H1 (cell line): ENCODE results near the gene UBA6. TPM values are rescaled to one million over a fixed set of nuclear protein-coding genes. Genes with fewer than 3 reads are reported as not detected.

Experiments used
- CTCF ChIA-PET: fragments of 300-600 bp; sonication (Branson Sonifier 250); formaldehyde crosslinking; loops from one replicate; lab custom pipeline; 2021; ENCODE audit not compliant: partially characterized antibody; lab: Charles Lee
- POLR2A ChIA-PET: fragments of 300-600 bp; sonication (Branson Sonifier 250); formaldehyde crosslinking; loops from one replicate; lab custom pipeline; 2021; ENCODE audit warnings: inconsistent platforms; ENCODE audit not compliant: partially characterized antibody; lab: Charles Lee
- DNase-seq, 2 experiments: peaks; one replicate each; pipeline versions ENCODE4 v3.0.0 to v3.0.0-alpha.2; 2010 to 2022; ENCODE audit warnings: low spot score in 2 of 2, low read depth in 1 of 2, mixed read lengths in 1 of 2
- FAIRE-seq: peaks from 2 replicates; lab custom pipeline; 2011; peaks lifted over from hg19 to GRCh38; lab: Jason Lieb, UNC
- H2AFZ ChIP-seq: 2 replicates; pipeline ENCODE4 v1.8.1; 2012; ENCODE audit warnings: low read length, inconsistent platforms
- H2AK5ac ChIP-seq: 2 replicates; pipeline ENCODE4 v1.6.1; 2013; ENCODE audit warnings: low read depth, low read length
- H2BK120ac ChIP-seq: replicated peaks from 2 replicates; pipeline ENCODE3; 2013; ENCODE audit warnings: low read depth, low read length, inconsistent platforms
- H2BK12ac ChIP-seq: 2 replicates; pipeline ENCODE4 v1.6.1; 2013; ENCODE audit warnings: low read depth, low read length
- H2BK15ac ChIP-seq: 2 replicates; pipeline ENCODE4 v1.6.1; 2013; ENCODE audit warnings: low read length
- H2BK20ac ChIP-seq: 2 replicates; pipeline ENCODE4 v1.6.1; 2013; ENCODE audit warnings: low read length
- H2BK5ac ChIP-seq: 2 replicates; pipeline ENCODE4 v1.6.1; 2013; ENCODE audit warnings: low read depth, low read length
- H3K14ac ChIP-seq: 2 replicates; pipeline ENCODE4 v1.6.1; 2013; ENCODE audit warnings: inconsistent platforms; ENCODE audit not compliant: insufficient read length
- H3K18ac ChIP-seq: 2 replicates; pipeline ENCODE4 v1.6.1; 2013; ENCODE audit warnings: low read length; ENCODE audit errors: extremely low read depth
- H3K23ac ChIP-seq: 2 replicates; pipeline ENCODE4 v1.6.1; 2013; ENCODE audit warnings: inconsistent platforms; ENCODE audit not compliant: insufficient read length
- H3K23me2 ChIP-seq: 2 replicates; pipeline ENCODE4 v1.6.1; 2013; ENCODE audit warnings: low read depth, low read length
- H3K27ac ChIP-seq: 2 replicates; pipeline ENCODE4 v1.6.1; 2011; ENCODE audit warnings: low read depth, low read length, inconsistent platforms
- H3K27me3 ChIP-seq, 4 experiments: replicated peaks in 1 of 4; 1 replicate in 1 of 4; 2 replicates in 3 of 4; pipeline versions ENCODE4 v1.6.1 to v1.8.1; 2011 to 2013; ENCODE audit warnings: low read length in 3 of 4, mild to moderate bottlenecking in 3 of 4, inconsistent platforms in 2 of 4, mixed read lengths in 2 of 4, moderate library complexity in 1 of 4; ENCODE audit not compliant: control insufficient read depth in 3 of 4, insufficient read depth in 3 of 4; ENCODE audit errors: extremely low read depth in 1 of 4
- H3K36me3 ChIP-seq, 4 experiments: 2 replicates each; pipeline versions ENCODE4 v1.6.1 to v1.8.1; 2011 to 2013; ENCODE audit warnings: mild to moderate bottlenecking in 4 of 4, low read length in 3 of 4, moderate library complexity in 2 of 4, control low read depth in 1 of 4, inconsistent platforms in 1 of 4; ENCODE audit not compliant: insufficient read depth in 4 of 4, control insufficient read depth in 2 of 4
- H3K4ac ChIP-seq: replicated peaks from 2 replicates; pipeline ENCODE3; 2013; ENCODE audit warnings: low read length, low read depth, mixed read lengths, inconsistent platforms; ENCODE audit not compliant: insufficient read length
- H3K4me1 ChIP-seq, 4 experiments: replicated peaks in 1 of 4; 1 replicate in 1 of 4; 2 replicates in 3 of 4; pipeline versions ENCODE4 v1.6.1 to v1.8.1; 2011 to 2013; ENCODE audit warnings: low read length in 3 of 4, inconsistent platforms in 2 of 4, mixed read lengths in 1 of 4; ENCODE audit not compliant: insufficient read depth in 4 of 4, control insufficient read depth in 3 of 4
- H3K4me2 ChIP-seq, 2 experiments: 2 replicates each; pipeline versions ENCODE4 v1.6.1 to v1.8.1; 2011 to 2013; ENCODE audit warnings: low read depth in 2 of 2, low read length in 2 of 2, control low read depth in 1 of 2, inconsistent platforms in 1 of 2, mild to moderate bottlenecking in 1 of 2; ENCODE audit not compliant: insufficient read depth in 1 of 2
- H3K4me3 ChIP-seq, 4 experiments: fragments of 200-600, 300-600 bp in 1 of 4; sonication (generic), shearing (Covaris generic), sonication (Bioruptor Twin) in 1 of 4; 2 replicates each; pipeline versions ENCODE4 v1.5.1 to v1.8.1; 2011 to 2016; ENCODE audit warnings: low read length in 4 of 4, low read depth in 3 of 4, control low read depth in 2 of 4, inconsistent platforms in 2 of 4, mild to moderate bottlenecking in 2 of 4, mixed read lengths in 1 of 4, moderate library complexity in 1 of 4; ENCODE audit not compliant: insufficient read depth in 2 of 4; ENCODE audit errors: extremely low read depth in 1 of 4
- H3K56ac ChIP-seq: replicated peaks from 2 replicates; pipeline ENCODE3; 2013; ENCODE audit warnings: low read depth, mild to moderate bottlenecking, mixed read lengths, low read length, inconsistent platforms; ENCODE audit not compliant: insufficient read length
- H3K79me1 ChIP-seq: 2 replicates; pipeline ENCODE4 v1.6.1; 2013; ENCODE audit warnings: low read depth, low read length, control low read depth
- H3K79me2 ChIP-seq, 2 experiments: 2 replicates each; pipeline versions ENCODE4 v1.6.1 to v1.8.1; 2012 to 2013; ENCODE audit warnings: low read length in 2 of 2, mild to moderate bottlenecking in 2 of 2, inconsistent platforms in 1 of 2; ENCODE audit not compliant: insufficient read depth in 2 of 2, control insufficient read depth in 1 of 2
- H3K9ac ChIP-seq, 4 experiments: replicated peaks in 1 of 4; 1 replicate in 1 of 4; 2 replicates in 3 of 4; pipeline versions ENCODE4 v1.6.1 to v1.8.1; 2011 to 2013; ENCODE audit warnings: low read depth in 3 of 4, low read length in 3 of 4, control low read depth in 2 of 4, mild to moderate bottlenecking in 2 of 4, moderate library complexity in 2 of 4, inconsistent platforms in 1 of 4; ENCODE audit errors: extremely low read depth in 1 of 4
- H3K9me3 ChIP-seq, 2 experiments: 2 replicates each; pipeline versions ENCODE4 v1.6.1 to v1.8.1; 2012 to 2013; ENCODE audit warnings: mild to moderate bottlenecking in 2 of 2, moderate library complexity in 2 of 2, control low read depth in 1 of 2, inconsistent platforms in 1 of 2, low read depth in 1 of 2, low read length in 1 of 2, mixed read lengths in 1 of 2; ENCODE audit not compliant: insufficient read depth in 2 of 2
- H4K20me1 ChIP-seq, 2 experiments: replicated peaks in 1 of 2; 2 replicates each; pipeline versions ENCODE3 to v1.8.1; 2011 to 2013; ENCODE audit warnings: inconsistent platforms in 2 of 2, low read length in 2 of 2, mild to moderate bottlenecking in 1 of 2; ENCODE audit not compliant: insufficient read depth in 2 of 2, control insufficient read depth in 1 of 2
- H4K5ac ChIP-seq: 2 replicates; pipeline ENCODE4 v1.6.1; 2013; ENCODE audit warnings: low read length, low read depth, mixed read lengths, inconsistent platforms; ENCODE audit not compliant: insufficient read length
- H4K8ac ChIP-seq: 2 replicates; pipeline ENCODE4 v1.8.0; 2013; ENCODE audit warnings: mild to moderate bottlenecking, moderate library complexity, low read length, inconsistent platforms; ENCODE audit not compliant: insufficient read depth; ENCODE audit errors: extremely low read depth
- H4K91ac ChIP-seq: replicated peaks from 2 replicates; pipeline ENCODE3; 2013; ENCODE audit warnings: low read length, mixed read lengths, inconsistent platforms; ENCODE audit not compliant: insufficient read length
- ATF3 ChIP-seq: IDR thresholded peaks from 2 replicates; pipeline ENCODE4 v1.6.1; 2011; ENCODE audit warnings: low read depth, mild to moderate bottlenecking, low read length; ENCODE audit not compliant: insufficient read depth
- CEBPB ChIP-seq: IDR thresholded peaks from 2 replicates; pipeline ENCODE4 v1.6.1; 2012; ENCODE audit warnings: low read depth, low read length
- CHD1 ChIP-seq: IDR thresholded peaks from 2 replicates; pipeline ENCODE4 v1.6.1; 2012; ENCODE audit warnings: low read depth, low read length, improper control_type of control experiment
- SAP30 ChIP-seq: fragments of 300-600 bp; sonication (generic); IDR thresholded peaks from 2 replicates; pipeline ENCODE4 v1.7.1; 2012; ENCODE audit warnings: low read length, moderate library complexity, mild to moderate bottlenecking, inconsistent platforms; ENCODE audit not compliant: insufficient read depth, insufficient replicate concordance
- ZNF274 ChIP-seq: IDR thresholded peaks from 2 replicates; pipeline ENCODE4 v1.7.0; 2012; ENCODE audit warnings: low read length, borderline replicate concordance; ENCODE audit errors: extremely low read depth
- WGBS, 2 experiments: shearing (Covaris generic) in 1 of 2; methylation state at CpG; one replicate each; pipeline versions ENCODE4 v1.1.6 to v1.1.7; 2013 to 2015; ENCODE audit warnings: low lambda C conversion rate in 2 of 2, mixed read lengths in 2 of 2, inconsistent platforms in 1 of 2, low coverage in 1 of 2, missing lambda C conversion rate in 1 of 2; ENCODE audit not compliant: insufficient replicate concordance in 2 of 2, insufficient coverage in 1 of 2, insufficient read length in 1 of 2; ENCODE audit errors: extremely low coverage in 1 of 2, missing lambda C conversion rate in 1 of 2; 5-methylcytosine and 5-hydroxymethylcytosine counted together
- polyA plus RNA-seq, 7 experiments: library from polyadenylated mRNA; depleted of rRNA in 3 of 7; stranded (reverse) in 5 of 7; unstranded in 2 of 7; fragments of >200 nt in 5 of 7; fragments of 200-250 nt in 2 of 7; gene quantifications; 1 replicate in 5 of 7; 2 replicates in 1 of 7; 4 replicates in 1 of 7; pipeline versions ENCODE4 v1.2.1 to v1.2.3, GENCODE V29; 2011 to 2013; ENCODE audit warnings: missing spikeins in 2 of 7, mixed read lengths in 2 of 7
- total RNA-seq: library from RNA; stranded (reverse); fragmentation: NEBNext Ultra II Directional; extraction: Animal tissue kit (Norgen Biotek cat#: 25700); gene quantifications from 2 replicates; pipeline ENCODE4 v1.2.1, GENCODE V29; 2021

UBA6 gene
- total and polyA plus RNA-seq, 2 of the 8 experiments (the other 6 are each of a cell fraction or from before 2014, with no cell fraction given): 17.4 to 74.3 TPM

GRCh38 chr4:67581208-67581857 is 119.6 kb downstream of the UBA6 start:
- CTCF ChIA-PET: no interaction called here

More at GRCh38 chr4:67581208-67581857, 119.6 kb downstream of the UBA6 start:
- H3K9ac ChIP-seq: no peak overlapping the region
- no peak overlapping the region for H4K8ac ChIP-seq
- no peak overlapping the region for H3K56ac ChIP-seq
- no peak overlapping the region for H2BK15ac ChIP-seq
- peak overlapping the region; percentile 54; the same call in 1 of the 2 replicates for H2AFZ ChIP-seq
- POLR2A ChIA-PET: no interaction called here
- no peaks in the 10 kb centered on the region for H3K9me3 ChIP-seq
- no peak overlapping the region for H3K4me2 ChIP-seq
- H3K36me3 ChIP-seq: no peaks in the 10 kb centered on the region
- H4K20me1 ChIP-seq: no peaks in the 10 kb centered on the region
- no peaks in the 10 kb centered on the region for H3K79me1 ChIP-seq
- no peaks in the 10 kb centered on the region for H3K4me1 ChIP-seq
- H3K23ac ChIP-seq: no peak overlapping the region
- H2BK5ac ChIP-seq: no peak overlapping the region
- H3K79me2 ChIP-seq: no peaks in the 10 kb centered on the region
- no peak overlapping the region for H3K4me3 ChIP-seq
- 81% methylated on average over 8 of the region's 8 CpGs; no CpG with 5 or more reads in 1 of the 2 experiments for WGBS, 2 experiments
- no peak overlapping the region for H2BK12ac ChIP-seq
- H2BK120ac ChIP-seq: no peak overlapping the region
- H3K27me3 ChIP-seq: no peaks in the 10 kb centered on the region
- TF ChIP-seq SAP30 (no peak), ZNF274 (no peak), CHD1 (no peak), ATF3 (no peak), CEBPB (no peak)
- FAIRE-seq (no peak), DNase-seq (no peak)
- H3K27ac ChIP-seq: no peak overlapping the region
- H2AK5ac ChIP-seq: no peak overlapping the region
- H3K4ac ChIP-seq: no peak overlapping the region
- H2BK20ac ChIP-seq: no peak overlapping the region
- no peak overlapping the region for H3K18ac ChIP-seq
- H3K14ac ChIP-seq: no peak overlapping the region
- no peak overlapping the region for H4K5ac ChIP-seq
- no peak overlapping the region for H4K91ac ChIP-seq
- H3K23me2 ChIP-seq: no peaks in the 10 kb centered on the region; the same call in 1 of the 2 replicates
